Esophagus squamous epithelium (tissue), 4 donors: Measurements from ENCODE around the gene MRPL52.

Experiments used
- POLR2A ChIP-seq, 4 donors: fragments of 450-650 bp; IDR thresholded peaks; one replicate each; pipeline ENCODE4 v1.6.1; 2017; ENCODE audit warnings: antibody characterized with exemption in 4 of 4, mild to moderate bottlenecking in 4 of 4, moderate library complexity in 3 of 4
- TF ChIP-seq, protein P1 (sequence below), 6 experiments: fragments of 450-650 bp in 4 of 6; fragments of 200-600 bp in 2 of 6; sonication (generic) in 2 of 6; IDR thresholded peaks; one replicate each; pipeline ENCODE4 v1.5.1; 2016 to 2019; ENCODE audit warnings: antibody characterized with exemption in 6 of 6, mild to moderate bottlenecking in 4 of 6, moderate library complexity in 4 of 6

- no peak for TF ChIP-seq POLR2A (IDR thresholded peaks at IDR 0.05)
- TF ChIP-seq, protein P1, sequence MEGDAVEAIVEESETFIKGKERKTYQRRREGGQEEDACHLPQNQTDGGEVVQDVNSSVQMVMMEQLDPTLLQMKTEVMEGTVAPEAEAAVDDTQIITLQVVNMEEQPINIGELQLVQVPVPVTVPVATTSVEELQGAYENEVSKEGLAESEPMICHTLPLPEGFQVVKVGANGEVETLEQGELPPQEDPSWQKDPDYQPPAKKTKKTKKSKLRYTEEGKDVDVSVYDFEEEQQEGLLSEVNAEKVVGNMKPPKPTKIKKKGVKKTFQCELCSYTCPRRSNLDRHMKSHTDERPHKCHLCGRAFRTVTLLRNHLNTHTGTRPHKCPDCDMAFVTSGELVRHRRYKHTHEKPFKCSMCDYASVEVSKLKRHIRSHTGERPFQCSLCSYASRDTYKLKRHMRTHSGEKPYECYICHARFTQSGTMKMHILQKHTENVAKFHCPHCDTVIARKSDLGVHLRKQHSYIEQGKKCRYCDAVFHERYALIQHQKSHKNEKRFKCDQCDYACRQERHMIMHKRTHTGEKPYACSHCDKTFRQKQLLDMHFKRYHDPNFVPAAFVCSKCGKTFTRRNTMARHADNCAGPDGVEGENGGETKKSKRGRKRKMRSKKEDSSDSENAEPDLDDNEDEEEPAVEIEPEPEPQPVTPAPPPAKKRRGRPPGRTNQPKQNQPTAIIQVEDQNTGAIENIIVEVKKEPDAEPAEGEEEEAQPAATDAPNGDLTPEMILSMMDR (IDR thresholded peaks at IDR 0.05) = no peak
These were observed 7.6 kb upstream of the MRPL52 start for GRCh38 chr14:22822016-22822570.
